NCI-H2081 (cell line): Measurements from ENCODE around the gene MPO.

Experiments used
- DNase-seq, 2 experiments: peaks; one replicate each; lab custom pipeline; 2025; lab: John Stamatoyannopoulos, UW

MPO gene

DNA sequence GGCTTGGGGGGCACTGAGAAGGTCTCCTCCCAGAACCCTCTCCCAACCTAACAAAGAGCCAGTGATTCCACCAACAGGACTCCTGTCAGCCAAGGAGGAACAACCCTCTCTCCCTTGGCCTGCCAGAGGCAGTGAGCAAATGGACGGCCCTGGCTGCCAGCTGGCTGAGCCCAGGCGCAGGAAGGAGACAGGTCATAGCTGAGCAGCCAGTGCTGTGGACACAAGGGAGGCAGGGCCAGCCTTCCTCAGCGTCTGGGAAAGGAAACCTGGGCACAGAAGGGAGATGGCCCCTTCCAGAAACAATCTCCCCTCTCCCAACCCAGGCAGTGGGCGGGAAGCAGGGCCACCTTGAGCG is 2.1 kb downstream of the MPO start:
- no peak for DNase-seq

DNA sequence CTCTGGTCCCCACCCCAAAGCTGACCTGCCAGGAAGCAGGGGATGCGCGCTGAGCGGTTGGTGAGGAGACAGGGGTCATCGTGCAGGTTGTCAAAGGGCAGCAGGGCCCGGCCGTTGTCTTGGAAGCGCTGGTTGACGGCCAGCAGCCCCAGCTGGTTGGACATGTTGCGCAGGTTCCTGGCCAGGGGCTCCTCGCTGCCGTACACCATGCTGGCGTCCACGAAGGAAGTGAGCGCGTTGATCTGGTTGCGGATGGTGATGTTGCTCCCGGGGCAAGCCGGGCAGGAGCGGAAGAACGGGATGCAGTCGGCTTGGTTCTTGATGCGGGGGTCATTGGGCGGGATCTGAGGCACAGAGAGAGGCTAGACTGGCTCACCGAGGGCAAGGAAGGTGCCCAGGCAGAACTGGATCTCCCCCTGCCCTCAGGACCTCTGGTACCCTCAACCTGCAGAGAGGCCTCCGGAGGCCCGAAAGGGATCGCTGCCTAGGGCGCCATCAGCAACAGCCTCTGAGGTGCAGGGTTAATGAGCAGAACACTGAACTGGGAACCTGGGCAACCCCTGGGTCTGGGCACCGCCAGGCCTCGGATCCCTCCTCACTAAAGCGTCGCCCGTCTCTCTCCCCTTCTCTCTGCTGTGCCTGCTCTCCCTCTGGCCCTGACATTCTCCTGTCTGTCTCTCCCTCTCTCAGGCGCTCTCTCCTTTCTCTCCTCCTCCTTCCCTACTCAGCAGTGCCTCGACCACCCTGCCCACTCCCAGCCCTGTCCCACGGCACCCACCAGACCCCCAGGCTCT is 2.7 kb downstream of the MPO start:
- DNase-seq, result no peak

GRCh38 chr17:58277107-58277801 is 3.5 kb downstream of the MPO start:
- DNase-seq, result no peak

GRCh38 chr17:58276423-58276822 is 4.3 kb downstream of the MPO start:
- DNase-seq, result no peak

DNA sequence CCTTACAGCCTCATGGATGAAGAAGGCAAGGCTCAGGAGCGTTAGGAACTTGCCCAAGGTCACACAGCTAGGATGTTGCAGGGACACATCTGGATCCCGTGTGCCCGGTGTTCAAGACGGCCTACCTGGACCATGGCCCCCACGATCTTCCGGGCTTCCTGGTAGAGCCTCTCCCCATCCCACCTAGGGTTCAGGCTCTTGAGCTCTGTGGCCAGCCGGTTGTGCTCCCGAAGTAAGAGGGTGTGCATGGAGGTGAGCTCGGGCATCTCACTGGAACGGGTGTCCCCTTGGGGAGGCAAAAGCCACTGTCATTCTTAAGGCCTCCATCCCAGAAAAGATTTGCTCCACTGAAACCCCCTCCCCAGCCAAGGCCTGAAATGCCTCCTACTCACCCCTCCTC is 5.3 kb downstream of the MPO start:
- DNase-seq, result no peak

GRCh38 chr17:58273453-58274104 is 7.2 kb downstream of the MPO start:
- no peak for DNase-seq

GRCh38 chr17:58272367-58273280 is 8.1 kb downstream of the MPO start:
- DNase-seq, result no peak

DNA sequence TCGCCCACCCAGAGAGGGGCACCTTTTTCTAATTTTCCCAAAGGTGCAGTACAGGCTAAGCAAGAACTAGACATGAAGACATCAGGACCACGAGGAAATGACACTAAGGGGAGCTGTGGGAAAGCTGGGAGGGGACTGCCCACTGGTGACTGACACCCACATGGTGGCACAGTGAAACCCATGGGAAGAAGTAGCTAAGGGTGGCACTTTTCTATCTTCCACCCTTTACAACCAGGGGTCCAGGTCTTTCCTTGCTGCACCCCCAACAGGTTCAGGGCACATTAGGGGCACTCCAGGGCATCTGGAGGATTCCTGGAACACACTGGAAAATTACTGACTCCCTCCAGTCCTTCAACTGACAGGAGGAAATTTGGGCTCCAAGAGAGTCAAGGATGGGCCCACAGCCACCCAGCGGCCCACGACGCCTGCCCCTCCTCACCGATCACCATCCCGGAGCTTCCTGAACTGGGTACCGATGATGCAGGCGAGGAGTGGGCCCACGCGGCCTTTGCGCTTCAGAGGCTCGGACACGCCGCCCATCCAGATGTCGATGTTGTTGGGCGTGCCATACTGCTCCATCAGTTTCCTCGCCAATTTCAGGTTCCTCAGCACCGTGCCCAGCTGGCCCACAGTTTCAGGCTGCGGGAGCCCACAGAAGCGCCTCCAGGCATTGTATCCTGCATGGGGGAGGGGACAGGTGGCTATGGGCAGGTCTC is 9.4 kb downstream of the MPO start:
- no peak for DNase-seq

DNA sequence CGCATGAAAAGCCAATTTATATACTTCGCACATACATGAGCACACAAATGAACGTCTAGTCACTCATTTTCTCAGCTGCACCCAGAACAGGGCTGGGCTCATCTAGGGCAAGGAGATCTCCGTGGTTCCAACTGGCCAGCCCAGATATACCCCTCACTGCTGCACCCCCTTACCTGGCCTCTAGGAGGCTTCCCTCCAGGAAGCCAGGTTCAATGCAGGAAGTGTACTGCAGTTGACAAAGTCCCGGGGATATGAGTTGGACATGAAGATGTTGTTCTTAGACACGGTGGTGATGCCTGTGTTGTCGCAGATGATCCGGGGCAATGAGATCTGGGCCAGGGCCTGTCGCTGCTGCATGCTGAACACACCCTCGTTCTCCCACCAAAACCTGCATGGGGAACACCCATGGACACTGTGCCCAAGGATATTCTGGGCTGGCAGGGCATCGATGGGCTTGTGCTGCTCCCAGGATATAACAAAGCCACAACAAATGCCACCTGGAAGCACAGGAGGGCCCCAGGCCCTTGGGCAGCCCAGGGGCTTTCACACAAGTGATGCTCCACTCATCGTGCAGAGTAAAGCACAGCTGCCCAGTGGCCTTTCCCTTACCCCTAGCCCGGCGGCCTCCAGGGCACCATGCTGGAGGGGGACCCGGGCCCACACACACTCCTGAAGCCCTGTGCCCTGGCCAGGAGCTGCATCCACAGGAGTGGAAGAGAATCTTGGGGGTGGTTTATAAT is 10.1 kb downstream of the MPO start:
- no peak for DNase-seq

DNA sequence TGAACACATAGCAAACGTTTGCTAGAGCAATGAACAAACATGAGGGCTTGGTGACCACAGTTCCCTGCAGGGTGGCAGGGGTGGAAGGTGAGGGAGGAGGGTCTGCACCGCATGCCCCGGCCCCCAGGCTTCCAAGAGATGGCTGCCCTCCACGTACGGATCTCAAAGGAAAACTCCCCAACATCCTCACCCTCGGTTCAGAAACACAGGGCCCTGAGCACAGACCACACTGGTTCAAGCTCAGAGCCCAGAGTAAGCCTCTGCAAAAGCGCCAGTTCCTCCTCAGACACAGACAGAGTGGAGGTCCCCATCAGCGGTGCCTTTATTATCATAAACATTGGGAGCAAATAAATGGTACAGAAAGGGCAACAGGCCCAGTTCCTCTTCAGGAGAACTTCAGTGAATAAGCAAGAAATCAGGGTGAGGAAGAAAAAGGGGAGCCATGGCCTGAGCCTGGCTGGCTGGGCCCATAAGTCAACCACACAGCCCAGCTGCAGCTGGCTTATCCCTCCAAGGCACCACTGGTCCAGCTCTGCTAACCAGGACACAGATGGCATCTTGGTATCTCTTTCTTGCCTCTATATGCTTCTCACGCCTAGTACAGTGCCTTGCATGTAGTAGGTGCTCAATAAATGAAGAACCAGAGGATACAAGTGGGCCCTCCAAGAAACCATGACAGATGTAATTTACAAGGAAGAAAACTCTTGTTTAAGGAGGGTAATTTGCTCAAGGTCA is 11.0 kb downstream of the MPO start:
- DNase-seq, result no peak

GRCh38 chr17:58268774-58269556 is 11.8 kb downstream of the MPO start:
- no peak for DNase-seq

DNA sequence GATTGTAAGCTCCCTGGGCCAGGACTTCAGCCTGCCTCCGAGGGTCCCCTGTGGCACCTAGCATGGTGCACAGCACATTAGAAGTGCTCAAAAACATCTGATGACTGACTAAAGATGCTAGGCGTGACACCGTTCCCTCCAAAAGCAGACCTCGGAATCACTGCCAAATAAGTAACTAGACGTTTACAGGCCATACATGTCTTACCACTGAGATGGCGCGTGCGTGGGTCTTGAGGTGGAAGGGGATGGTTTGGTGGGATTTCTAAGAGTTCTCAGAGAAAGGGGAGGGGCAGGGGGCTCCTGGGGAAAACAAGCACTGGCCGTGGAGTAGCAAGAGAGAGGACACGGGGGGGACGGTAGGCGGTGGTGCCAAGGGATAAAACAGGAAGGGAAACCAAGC is 12.4 kb downstream of the MPO start:
- no peak for DNase-seq

GRCh38 chr17:58267347-58268324 is 13.1 kb downstream of the MPO start:
- no peak for DNase-seq

- no peak for DNase-seq
Observed at GRCh38 chr17:58265902-58266875, 14.5 kb downstream of the MPO start.

DNA sequence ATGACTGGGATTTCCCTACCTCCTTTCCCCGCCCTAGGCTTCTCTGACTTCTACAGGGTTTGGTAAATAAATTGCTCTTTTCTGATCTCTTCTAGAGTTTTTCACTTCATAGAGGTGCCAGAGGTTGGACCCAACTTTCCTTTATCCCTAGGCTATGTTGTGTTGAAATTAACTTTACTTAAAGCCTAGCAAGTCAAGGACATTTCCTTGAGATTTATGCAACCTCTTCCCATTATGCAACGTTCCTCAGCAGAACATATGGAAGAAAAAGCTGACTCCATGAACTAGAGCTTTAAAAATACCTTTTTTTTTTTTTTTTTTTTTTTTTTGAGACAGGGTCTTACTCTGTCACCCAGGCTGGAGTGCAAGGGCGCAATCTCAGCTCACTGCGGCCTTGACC is 15.5 kb downstream of the MPO start:
- no peak for DNase-seq

DNA sequence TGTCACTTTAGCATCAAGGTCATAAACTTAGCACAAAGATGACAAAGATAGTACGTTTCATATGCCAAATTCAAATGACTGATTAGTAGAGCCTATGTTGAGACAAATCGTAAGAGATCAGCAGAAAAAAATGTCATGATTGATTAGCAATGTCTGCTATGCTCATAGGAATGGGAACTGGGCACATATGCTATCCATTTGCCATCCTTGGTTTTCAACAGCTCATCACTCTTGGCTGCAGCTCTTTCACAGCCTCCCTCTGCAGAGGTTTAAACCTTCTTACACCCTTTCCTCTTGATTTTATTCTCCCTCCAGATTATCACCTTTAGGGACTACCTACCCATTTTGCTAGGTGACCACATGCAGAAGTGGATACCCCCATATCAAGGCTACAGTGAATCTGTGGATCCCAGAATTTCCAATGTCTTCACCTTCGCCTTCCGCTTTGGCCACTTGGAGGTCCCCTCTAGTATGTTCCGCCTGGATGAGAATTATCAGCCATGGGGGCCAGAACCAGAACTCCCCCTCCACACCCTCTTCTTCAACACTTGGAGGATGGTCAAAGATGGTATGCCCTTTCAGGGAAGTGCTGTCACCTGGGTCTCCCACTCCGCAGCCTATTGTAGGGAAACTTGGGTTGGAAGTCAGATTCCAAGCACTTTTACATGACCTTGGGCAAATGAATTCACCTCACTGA is 16.2 kb downstream of the MPO start:
- DNase-seq, result no peak
